KOPT-K1 (cell line): ENCODE data around the gene CPEB4.

Experiments
- H3K27ac ChIP-seq: fragments of 200-600 bp; sonication (generic); 2 replicates; pipeline ENCODE4 v1.5.1; 2016; ENCODE audit warnings: antibody characterized with exemption, mild to moderate bottlenecking, low read depth, low read length; ENCODE audit not compliant: poor library complexity, severe bottlenecking
- H3K36me3 ChIP-seq: fragments of 200-600 bp; sonication (generic); 2 replicates; pipeline ENCODE4 v1.5.1; 2017; ENCODE audit warnings: antibody characterized with exemption, mild to moderate bottlenecking, low read length, moderate library complexity; ENCODE audit not compliant: insufficient read depth
- H3K9me3 ChIP-seq: fragments of 200-600 bp; sonication (generic); 2 replicates; pipeline ENCODE4 v1.5.1; 2017; ENCODE audit warnings: antibody characterized with exemption, low read length, mild to moderate bottlenecking; ENCODE audit not compliant: insufficient read depth, poor library complexity, severe bottlenecking

The CPEB4 gene

GRCh38 chr5:173890195-173890991 lies 2.2 kb downstream of the CPEB4 start:
- H3K27ac ChIP-seq: no peak overlapping the region
- H3K36me3 ChIP-seq: no peaks in the 10 kb centered on the region
- no peaks in the 10 kb centered on the region for H3K9me3 ChIP-seq

- H3K27ac ChIP-seq: no peak overlapping the region
- no peaks in the 10 kb centered on the region for H3K36me3 ChIP-seq
- no peaks in the 10 kb centered on the region for H3K9me3 ChIP-seq
Observed at GRCh38 chr5:173891308-173892116, 3.4 kb downstream of the CPEB4 start.

GRCh38 chr5:173893192-173893561 lies 5.0 kb downstream of the CPEB4 start:
- Histone ChIP-seq H3K27ac (no peak overlapping the region), H3K36me3 (no peaks in the 10 kb centered on the region), H3K9me3 (no peaks in the 10 kb centered on the region)

- Histone ChIP-seq H3K9me3 (no peaks in the 10 kb centered on the region), H3K27ac (no peak overlapping the region), H3K36me3 (no peaks in the 10 kb centered on the region)
Observed at GRCh38 chr5:173895401-173896165, 7.4 kb downstream of the CPEB4 start.

- no peaks in the 10 kb centered on the region for H3K9me3 ChIP-seq
- no peaks in the 10 kb centered on the region for H3K36me3 ChIP-seq
- H3K27ac ChIP-seq: no peak overlapping the region
Observed at GRCh38 chr5:173896631-173897030, 8.5 kb downstream of the CPEB4 start.

GRCh38 chr5:173901705-173902104 lies 13.6 kb downstream of the CPEB4 start:
- Histone ChIP-seq H3K36me3 (no peaks in the 10 kb centered on the region), H3K9me3 (no peaks in the 10 kb centered on the region), H3K27ac (no peak overlapping the region)

- Histone ChIP-seq H3K36me3 (no peaks in the 10 kb centered on the region), H3K27ac (no peak overlapping the region), H3K9me3 (no peaks in the 10 kb centered on the region)
Observed at GRCh38 chr5:173902334-173902733, 14.2 kb downstream of the CPEB4 start.

GRCh38 chr5:173902743-173903142 lies 14.6 kb downstream of the CPEB4 start:
- H3K9me3 ChIP-seq: no peaks in the 10 kb centered on the region
- H3K36me3 ChIP-seq: no peaks in the 10 kb centered on the region
- no peak overlapping the region for H3K27ac ChIP-seq

GRCh38 chr5:173903396-173904140 lies 15.4 kb downstream of the CPEB4 start:
- Histone ChIP-seq H3K9me3 (no peaks in the 10 kb centered on the region), H3K27ac (no peak overlapping the region), H3K36me3 (no peaks in the 10 kb centered on the region)

GRCh38 chr5:173904151-173904550 lies 16.0 kb downstream of the CPEB4 start:
- no peaks in the 10 kb centered on the region for H3K36me3 ChIP-seq
- H3K9me3 ChIP-seq: no peaks in the 10 kb centered on the region
- H3K27ac ChIP-seq: no peak overlapping the region

- Histone ChIP-seq H3K9me3 (no peaks in the 10 kb centered on the region), H3K27ac (no peak overlapping the region), H3K36me3 (no peaks in the 10 kb centered on the region)
Observed at GRCh38 chr5:173907284-173907683, 19.1 kb downstream of the CPEB4 start.

GRCh38 chr5:173907686-173908371 lies 19.7 kb downstream of the CPEB4 start:
- Histone ChIP-seq H3K27ac (no peak overlapping the region), H3K9me3 (no peaks in the 10 kb centered on the region), H3K36me3 (no peaks in the 10 kb centered on the region)

GRCh38 chr5:173909199-173909598 lies 21.1 kb downstream of the CPEB4 start:
- no peaks in the 10 kb centered on the region for H3K9me3 ChIP-seq
- H3K27ac ChIP-seq: no peak overlapping the region
- H3K36me3 ChIP-seq: no peaks in the 10 kb centered on the region

- no peaks in the 10 kb centered on the region for H3K36me3 ChIP-seq
- H3K9me3 ChIP-seq: no peaks in the 10 kb centered on the region
- H3K27ac ChIP-seq: no peak overlapping the region
Observed at GRCh38 chr5:173910215-173910614, 22.1 kb downstream of the CPEB4 start.
